Uterus (tissue), 2 donors: ENCODE measurements around the gene JAKMIP2.

Experiments used
- CTCF ChIP-seq, 4 experiments: fragments of 200-600 bp in 2 of 4; fragments of 450-650 bp in 2 of 4; sonication (generic) in 2 of 4; IDR thresholded peaks; one replicate each; pipeline ENCODE4 v1.5.1; 2016 to 2019; ENCODE audit warnings: antibody characterized with exemption in 4 of 4, mild to moderate bottlenecking in 2 of 4, moderate library complexity in 1 of 4
- POLR2A ChIP-seq, 2 donors: fragments of 450-650 bp; IDR thresholded peaks; one replicate each; pipeline ENCODE4 v1.6.1; 2016; ENCODE audit warnings: antibody characterized with exemption in 2 of 2, mild to moderate bottlenecking in 1 of 2, moderate library complexity in 1 of 2

- TF ChIP-seq POLR2A (IDR thresholded peaks at IDR 0.05) (no peak), CTCF (IDR thresholded peaks at IDR 0.05) (no peak)
Observed at GRCh38 chr5:147617711-147618350, 164.7 kb downstream of the JAKMIP2 start.
